ENCODE data around the gene TMEM250.
"Not testable (repeated sequence)": the region's sequence is repeated elsewhere in the genome, so short reads cannot be mapped to it uniquely, and the experiment has no call there.

Gene TMEM250

DNA sequence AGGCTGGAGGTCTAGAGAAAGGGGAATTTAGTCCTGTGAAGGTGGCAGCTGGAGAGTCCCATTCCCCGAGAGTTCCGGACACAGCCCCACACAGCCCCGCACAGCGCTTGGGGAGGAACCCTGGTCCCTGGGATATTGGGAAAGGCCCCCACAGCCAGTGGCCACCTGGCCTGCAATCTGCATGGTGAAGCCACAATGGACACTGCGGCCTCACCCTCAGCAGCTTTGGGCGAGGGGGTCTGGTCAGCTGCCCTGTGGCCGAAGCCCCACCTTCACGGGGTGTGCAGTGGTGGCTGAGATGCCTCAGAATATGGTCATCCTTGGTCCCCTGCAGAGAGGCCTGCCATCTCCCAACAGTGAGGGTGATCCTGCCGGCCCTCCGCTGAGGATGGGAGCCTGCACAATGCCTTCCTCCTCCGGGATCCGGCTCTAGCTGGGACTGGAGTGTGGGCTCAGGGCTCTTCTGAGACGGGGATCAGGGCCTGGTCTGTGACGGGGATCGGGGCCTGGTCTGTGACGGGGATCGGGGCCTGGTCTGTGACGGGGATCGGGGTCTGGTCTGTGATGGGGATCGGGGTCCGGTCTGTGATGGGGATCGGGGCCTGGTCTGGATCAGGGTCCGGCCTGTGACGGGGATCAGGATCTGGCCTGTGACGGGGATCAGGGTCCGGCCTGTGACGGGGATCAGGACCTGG lies 33.3 kb upstream of the TMEM250 start:
- no peak overlapping the region for H3K4me3 ChIP-seq (ENCODE audit: low read depth, low read length)
- in situ Hi-C loops (cut with HindIII; ENCODE audit: low sequenced_read_pairs) = no loop called here
- no peak for DNase-seq (ENCODE audit: low read depth, low spot score)
- TF ChIP-seq, protein P1, sequence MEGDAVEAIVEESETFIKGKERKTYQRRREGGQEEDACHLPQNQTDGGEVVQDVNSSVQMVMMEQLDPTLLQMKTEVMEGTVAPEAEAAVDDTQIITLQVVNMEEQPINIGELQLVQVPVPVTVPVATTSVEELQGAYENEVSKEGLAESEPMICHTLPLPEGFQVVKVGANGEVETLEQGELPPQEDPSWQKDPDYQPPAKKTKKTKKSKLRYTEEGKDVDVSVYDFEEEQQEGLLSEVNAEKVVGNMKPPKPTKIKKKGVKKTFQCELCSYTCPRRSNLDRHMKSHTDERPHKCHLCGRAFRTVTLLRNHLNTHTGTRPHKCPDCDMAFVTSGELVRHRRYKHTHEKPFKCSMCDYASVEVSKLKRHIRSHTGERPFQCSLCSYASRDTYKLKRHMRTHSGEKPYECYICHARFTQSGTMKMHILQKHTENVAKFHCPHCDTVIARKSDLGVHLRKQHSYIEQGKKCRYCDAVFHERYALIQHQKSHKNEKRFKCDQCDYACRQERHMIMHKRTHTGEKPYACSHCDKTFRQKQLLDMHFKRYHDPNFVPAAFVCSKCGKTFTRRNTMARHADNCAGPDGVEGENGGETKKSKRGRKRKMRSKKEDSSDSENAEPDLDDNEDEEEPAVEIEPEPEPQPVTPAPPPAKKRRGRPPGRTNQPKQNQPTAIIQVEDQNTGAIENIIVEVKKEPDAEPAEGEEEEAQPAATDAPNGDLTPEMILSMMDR (IDR thresholded peaks at IDR 0.05; ENCODE audit: low read depth, low read length) = no peak

DNA sequence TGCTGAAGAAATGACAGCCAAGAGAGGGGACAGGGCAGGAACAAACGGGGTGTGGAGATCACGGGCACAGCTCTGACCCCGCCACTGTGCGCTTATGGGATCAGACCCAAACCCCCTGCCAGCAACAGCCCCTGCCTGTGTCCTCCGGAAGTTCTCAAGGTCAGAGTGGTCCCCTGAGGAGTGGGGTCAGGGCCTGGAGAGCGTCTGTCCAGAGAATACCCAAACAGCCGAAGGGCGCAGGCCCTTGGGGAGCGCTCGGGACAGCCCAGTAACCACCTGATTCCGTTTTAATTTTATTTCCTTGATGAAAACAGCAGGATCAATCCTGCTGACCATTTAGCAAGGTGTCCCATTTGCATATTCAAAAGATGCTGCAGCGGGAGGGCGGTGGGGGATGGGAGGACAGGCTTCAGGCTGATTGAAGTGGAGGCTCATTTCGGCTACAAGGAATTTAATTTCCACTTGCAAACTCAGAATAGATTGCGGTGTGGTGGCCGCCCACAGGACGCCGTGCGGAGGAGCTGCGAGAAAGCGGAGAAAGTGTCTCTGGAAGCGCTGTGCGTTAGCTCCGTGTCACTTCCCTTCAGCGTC lies 32.6 kb upstream of the TMEM250 start:
- DNase-seq (ENCODE audit: low read depth, low spot score) = no peak
- in situ Hi-C loops (cut with HindIII; ENCODE audit: low sequenced_read_pairs) = no loop called here
- TF ChIP-seq, protein P1 (IDR thresholded peaks at IDR 0.05; ENCODE audit: low read depth, low read length) = no peak
- no peak overlapping the region for H3K4me3 ChIP-seq (ENCODE audit: low read depth, low read length)

DNA sequence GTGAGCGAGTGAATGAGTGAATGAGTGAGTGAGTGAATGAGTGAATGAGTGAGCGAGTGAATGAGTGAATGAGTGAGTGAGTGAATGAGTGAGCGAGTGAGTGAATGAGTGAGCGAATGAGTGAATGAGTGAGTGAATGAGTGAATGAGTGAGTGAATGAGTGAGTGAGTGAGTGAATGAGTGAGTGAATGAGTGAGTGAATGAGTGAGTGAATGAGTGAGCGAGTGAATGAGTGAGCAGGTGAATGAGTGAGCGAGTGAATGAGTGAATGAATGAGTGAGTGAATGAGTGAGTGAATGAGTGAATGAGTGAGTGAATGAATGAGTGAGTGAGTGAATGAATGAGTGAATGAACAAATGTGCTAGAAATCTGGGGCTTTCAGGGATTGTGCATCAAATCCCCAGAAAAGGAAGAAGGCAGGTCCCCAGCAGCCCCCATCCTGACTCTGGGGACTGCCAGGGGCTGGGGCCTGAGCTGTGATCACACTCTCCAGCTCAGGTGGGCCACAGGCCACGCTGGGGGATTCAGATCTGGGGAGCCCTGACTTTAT lies 32.1 kb upstream of the TMEM250 start:
- DNase-seq (ENCODE audit: low read depth, low spot score); H3K4me3 ChIP-seq (ENCODE audit: low read depth, low read length); in situ Hi-C loops (cut with HindIII; ENCODE audit: low sequenced_read_pairs): not testable (repeated sequence)

DNA sequence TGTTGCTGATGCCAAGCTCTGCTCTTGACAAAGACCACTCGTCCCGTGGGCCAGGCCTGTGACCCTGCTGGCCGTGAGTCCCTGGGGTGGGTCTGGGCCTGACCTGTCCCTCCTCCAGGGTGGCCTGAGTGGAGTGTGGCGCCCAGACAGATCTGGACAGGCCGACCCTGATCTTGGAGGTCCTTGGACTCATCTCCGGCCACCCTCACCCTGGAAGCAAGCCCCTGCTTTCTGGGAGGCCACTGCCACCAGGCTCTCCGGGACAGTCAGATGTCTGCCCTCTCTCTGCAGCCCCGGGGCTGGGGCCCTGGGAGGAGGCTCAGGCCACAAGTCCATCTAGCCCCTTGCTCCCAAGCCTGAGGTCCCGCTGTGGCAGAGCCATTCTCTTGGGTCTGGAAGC lies 31.2 kb upstream of the TMEM250 start:
- TF ChIP-seq, protein P1 (IDR thresholded peaks at IDR 0.05; ENCODE audit: low read depth, low read length) = no peak
- in situ Hi-C loops (cut with HindIII; ENCODE audit: low sequenced_read_pairs) = no loop called here
- no peak for DNase-seq (ENCODE audit: low read depth, low spot score)
- H3K4me3 ChIP-seq (ENCODE audit: low read depth, low read length) = no peak overlapping the region

DNA sequence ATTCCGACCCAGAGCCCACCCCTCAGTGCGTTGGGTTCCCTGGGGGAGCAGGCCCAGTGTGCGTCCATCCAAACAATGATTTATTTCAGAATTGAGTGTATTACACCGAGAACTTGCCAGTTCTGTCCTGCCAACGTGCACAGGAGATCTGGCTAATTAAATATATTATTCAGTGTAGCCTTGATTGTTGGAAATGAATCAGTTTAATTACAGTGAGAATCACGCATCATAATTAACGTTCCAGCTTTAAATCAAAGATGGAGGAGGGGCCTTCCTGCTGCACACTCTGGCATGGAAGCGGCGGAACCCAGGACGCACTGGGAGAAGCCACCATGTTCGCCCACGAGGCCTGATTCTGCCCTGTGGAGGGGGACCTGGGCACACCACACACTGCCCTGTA lies 30.7 kb upstream of the TMEM250 start:
- H3K4me3 ChIP-seq (ENCODE audit: low read depth, low read length) = no peak overlapping the region
- TF ChIP-seq, protein P1 (IDR thresholded peaks at IDR 0.05; ENCODE audit: low read depth, low read length) = no peak
- DNase-seq (ENCODE audit: low read depth, low spot score) = no peak
- in situ Hi-C loops (cut with HindIII; ENCODE audit: low sequenced_read_pairs) = no loop called here

DNA sequence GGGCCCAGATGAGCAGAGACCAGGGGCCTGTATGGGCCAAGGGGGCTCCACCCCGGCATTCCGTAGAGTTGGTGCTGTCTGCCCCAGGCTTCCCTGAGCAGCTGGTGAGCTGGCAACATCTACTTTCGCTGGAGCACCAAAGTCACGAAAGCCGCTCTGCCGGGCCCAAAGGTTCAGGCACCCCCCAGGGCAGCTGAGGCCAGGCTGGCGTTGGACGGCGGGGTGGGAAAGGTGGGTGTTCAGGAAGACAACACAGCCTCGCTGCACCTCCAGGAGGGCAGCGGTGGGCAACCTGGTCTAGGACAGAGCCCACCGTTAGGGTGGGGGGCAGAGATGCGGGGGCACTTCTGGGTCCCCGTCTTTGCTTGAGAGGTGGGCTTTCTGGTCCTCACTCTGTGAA lies 30.1 kb upstream of the TMEM250 start:
- no peak for DNase-seq (ENCODE audit: low read depth, low spot score)
- TF ChIP-seq, protein P1 (IDR thresholded peaks at IDR 0.05; ENCODE audit: low read depth, low read length) = no peak
- in situ Hi-C loops (cut with HindIII; ENCODE audit: low sequenced_read_pairs) = no loop called here
- H3K4me3 ChIP-seq (ENCODE audit: low read depth, low read length) = no peak overlapping the region

All from astrocyte of the spinal cord (primary cell).